KMS-11 (cell line): ENCODE data around the gene CHAF1A.

ENCODE experiments used
- H2AFZ ChIP-seq: fragments of 200-600 bp; sonication (generic); 2 replicates; pipeline ENCODE4 v1.6.1; 2016; ENCODE audit warnings: antibody characterized with exemption, mixed run types, low read depth
- H3K27ac ChIP-seq: fragments of 200-600 bp; sonication (generic); 2 replicates; pipeline ENCODE4 v1.6.1; 2016; ENCODE audit warnings: mild to moderate bottlenecking, mixed run types
- H3K27me3 ChIP-seq: fragments of 200-600 bp; sonication (generic); 2 replicates; pipeline ENCODE4 v1.6.1; 2017; ENCODE audit warnings: mild to moderate bottlenecking, low read depth, mixed run types, moderate library complexity; ENCODE audit not compliant: insufficient read depth
- H3K36me3 ChIP-seq: fragments of 200-600 bp; sonication (generic); 2 replicates; pipeline ENCODE4 v1.6.1; 2017; ENCODE audit warnings: mild to moderate bottlenecking, mixed run types; ENCODE audit not compliant: insufficient read depth
- H3K4me1 ChIP-seq: fragments of 200-600 bp; sonication (generic); 2 replicates; pipeline ENCODE4 v1.6.1; 2016; ENCODE audit warnings: mild to moderate bottlenecking, low read depth, mixed run types; ENCODE audit not compliant: poor library complexity, severe bottlenecking
- H3K4me2 ChIP-seq: fragments of 200-600 bp; sonication (generic); 2 replicates; pipeline ENCODE4 v1.7.0; 2016; ENCODE audit warnings: mild to moderate bottlenecking, mixed run types
- H3K4me3 ChIP-seq: fragments of 200-600 bp; sonication (generic); IDR thresholded peaks from 2 replicates; pipeline ENCODE4 v1.6.1; 2017; ENCODE audit warnings: low read depth, low read length, mixed read lengths; ENCODE audit not compliant: insufficient read depth
- H3K79me2 ChIP-seq: fragments of 200-600 bp; sonication (generic); 2 replicates; pipeline ENCODE4 v1.6.1; 2016; ENCODE audit warnings: low read depth, mixed run types; ENCODE audit not compliant: insufficient read depth
- H3K9ac ChIP-seq: fragments of 200-600 bp; sonication (generic); 2 replicates; pipeline ENCODE4 v1.6.1; 2016; ENCODE audit warnings: mild to moderate bottlenecking, mixed run types
- H4K20me1 ChIP-seq: fragments of 200-600 bp; sonication (generic); 2 replicates; pipeline ENCODE4 v1.6.1; 2016; ENCODE audit warnings: mild to moderate bottlenecking, mixed run types; ENCODE audit not compliant: insufficient read depth
- CTCF ChIP-seq: fragments of 200-600 bp; sonication (generic); conservative IDR thresholded peaks from 2 replicates; pipeline ENCODE4 v1.6.1; 2017; ENCODE audit warnings: low read depth, mild to moderate bottlenecking, antibody characterized with exemption, low read length, moderate library complexity, mixed read lengths

The CHAF1A gene

GRCh38 chr19:4472174-4472974 is 69.9 kb downstream of the CHAF1A start, which contains the start of gene HDGFL2:
HDGFL2 (plus strand) TSS chr19:4472297; CDS start chr19:4472351, 54 bp downstream.
- Histone ChIP-seq H2AFZ (peak within 1 kb of the TSS; percentile 78), H3K79me2 (peaks cover 10% of the 10 kb centered on the region)

GRCh38 chr19:4473011-4473762 is 70.7 kb downstream of the CHAF1A start:
- H3K79me2 ChIP-seq = peaks cover 10% of the 10 kb centered on the region
- no peaks in the 10 kb centered on the region for H4K20me1 ChIP-seq
- H3K27me3 ChIP-seq = no peaks in the 10 kb centered on the region
- no peak for TF ChIP-seq CTCF
- H3K4me1 ChIP-seq = peaks cover 4% of the 10 kb centered on the region
- peak overlapping the region; percentile 68; the same call in 1 of the 2 replicates for H3K9ac ChIP-seq
- no peaks in the 10 kb centered on the region for H3K36me3 ChIP-seq
- H3K4me2 ChIP-seq = peak overlapping the region; percentile 71
- H3K27ac ChIP-seq = no peak overlapping the region
- H3K4me3 ChIP-seq = no peak overlapping the region
- H2AFZ ChIP-seq = no peak overlapping the region

More at GRCh38 chr19:4472174-4472974, 69.9 kb downstream of the CHAF1A start, which contains the start of gene HDGFL2:
- H3K27ac ChIP-seq = peak within 1 kb of the TSS; percentile 81
- H3K36me3 ChIP-seq = no peaks in the 10 kb centered on the region
- peaks cover 4% of the 10 kb centered on the region for H3K4me1 ChIP-seq
- peak within 1 kb of the TSS; percentile 68 for H3K9ac ChIP-seq
- no peaks in the 10 kb centered on the region for H4K20me1 ChIP-seq
- no peaks in the 10 kb centered on the region for H3K27me3 ChIP-seq
- H3K4me2 ChIP-seq = peak within 1 kb of the TSS; percentile 71
- H3K4me3 ChIP-seq = no peak within 1 kb of the TSS
- no peak for TF ChIP-seq CTCF

- peaks cover 10% of the 10 kb centered on the region for H3K79me2 ChIP-seq
- H3K27ac ChIP-seq = no peak overlapping the region
- H3K4me1 ChIP-seq = peaks cover 4% of the 10 kb centered on the region
- no peak overlapping the region for H3K9ac ChIP-seq
- no peaks in the 10 kb centered on the region for H3K27me3 ChIP-seq
- TF ChIP-seq CTCF = no peak
- no peaks in the 10 kb centered on the region for H4K20me1 ChIP-seq
- no peak overlapping the region for H3K4me3 ChIP-seq
- no peaks in the 10 kb centered on the region for H3K36me3 ChIP-seq
- H2AFZ ChIP-seq = no peak overlapping the region
- no peak overlapping the region for H3K4me2 ChIP-seq
These were observed 71.5 kb downstream of the CHAF1A start for GRCh38 chr19:4473763-4474513.

GRCh38 chr19:4474514-4475022 is 72.1 kb downstream of the CHAF1A start:
- Histone ChIP-seq H3K9ac (no peak overlapping the region), H3K4me2 (no peak overlapping the region), H3K36me3 (no peaks in the 10 kb centered on the region), H4K20me1 (no peaks in the 10 kb centered on the region), H3K4me1 (peaks cover 4% of the 10 kb centered on the region), H3K79me2 (peaks cover 10% of the 10 kb centered on the region), H3K4me3 (no peak overlapping the region), H2AFZ (no peak overlapping the region), H3K27ac (no peak overlapping the region), H3K27me3 (no peaks in the 10 kb centered on the region)
- no peak for TF ChIP-seq CTCF
